NCI-H146 (cell line): ENCODE results near the gene KIF3A.

Experiments used
- DNase-seq: peaks from one replicate; lab custom pipeline; 2025; lab: John Stamatoyannopoulos, UW

Gene KIF3A

GRCh38 chr5:132677682-132678400 lies 59.5 kb downstream of the KIF3A start:
- no peak for DNase-seq

GRCh38 chr5:132677191-132677590 lies 60.2 kb downstream of the KIF3A start:
- DNase-seq: no peak

GRCh38 chr5:132675936-132676689 lies 61.2 kb downstream of the KIF3A start:
- no peak for DNase-seq

GRCh38 chr5:132674671-132675506 lies 62.5 kb downstream of the KIF3A start:
- DNase-seq: no peak

- DNase-seq: no peak
These were observed 63.3 kb downstream of the KIF3A start, which contains the start of gene IL4 for GRCh38 chr5:132673939-132674630. Gene IL4, plus strand, starts transcription at chr5:132673989. Its CDS starts 62 bp downstream, at chr5:132674051.

- no peak for DNase-seq
These were observed 63.9 kb downstream of the KIF3A start for GRCh38 chr5:132673488-132673887.

GRCh38 chr5:132671000-132671399 lies 66.3 kb downstream of the KIF3A start:
- DNase-seq: no peak

- DNase-seq: no peak
These were observed 67.1 kb downstream of the KIF3A start for GRCh38 chr5:132669966-132670882.

- no peak for DNase-seq
These were observed 67.9 kb downstream of the KIF3A start for GRCh38 chr5:132669455-132669820.

GRCh38 chr5:132668706-132669454 lies 68.5 kb downstream of the KIF3A start:
- no peak for DNase-seq

- DNase-seq: no peak
These were observed 69.3 kb downstream of the KIF3A start for GRCh38 chr5:132667761-132668705.

- no peak for DNase-seq
These were observed 70.0 kb downstream of the KIF3A start for GRCh38 chr5:132667309-132667708.

GRCh38 chr5:132666310-132667123 lies 70.8 kb downstream of the KIF3A start:
- DNase-seq: no peak

GRCh38 chr5:132665574-132666080 lies 71.7 kb downstream of the KIF3A start:
- DNase-seq: no peak

- no peak for DNase-seq
These were observed 72.6 kb downstream of the KIF3A start for GRCh38 chr5:132664696-132665209.

- no peak for DNase-seq
These were observed 73.3 kb downstream of the KIF3A start for GRCh38 chr5:132663771-132664695.
